GM19351 (cell line): Measurements from ENCODE around the gene PIMREG.

ENCODE experiments used
- ATAC-seq: cut with Tn5 transposase; IDR thresholded peaks from one replicate; pipeline ENCODE4 v1.9.1; 2021; ENCODE audit warnings: mild to moderate bottlenecking, moderate library complexity; ENCODE audit not compliant: unreplicated experiment

The PIMREG gene

DNA sequence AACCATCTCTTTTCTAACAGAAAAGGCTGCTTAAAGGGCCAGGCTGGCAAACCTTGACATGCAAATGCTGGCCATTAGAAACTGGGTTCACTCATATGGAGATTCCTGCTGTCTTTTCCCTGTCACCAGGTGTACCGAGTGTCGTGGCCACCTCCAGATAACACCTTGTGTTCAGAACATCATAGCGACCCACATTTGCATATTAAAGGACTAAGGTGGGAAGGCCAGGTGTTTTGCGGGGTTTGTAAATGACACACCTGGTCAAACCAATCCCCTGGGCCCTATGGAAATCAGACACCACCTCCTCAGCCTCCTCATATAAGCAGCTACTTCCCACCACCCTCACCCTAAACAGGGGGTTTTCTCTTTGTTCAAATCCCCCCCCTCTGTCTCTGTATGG lies 6.8 kb upstream of the PIMREG start:
- ATAC-seq, result no peak

DNA sequence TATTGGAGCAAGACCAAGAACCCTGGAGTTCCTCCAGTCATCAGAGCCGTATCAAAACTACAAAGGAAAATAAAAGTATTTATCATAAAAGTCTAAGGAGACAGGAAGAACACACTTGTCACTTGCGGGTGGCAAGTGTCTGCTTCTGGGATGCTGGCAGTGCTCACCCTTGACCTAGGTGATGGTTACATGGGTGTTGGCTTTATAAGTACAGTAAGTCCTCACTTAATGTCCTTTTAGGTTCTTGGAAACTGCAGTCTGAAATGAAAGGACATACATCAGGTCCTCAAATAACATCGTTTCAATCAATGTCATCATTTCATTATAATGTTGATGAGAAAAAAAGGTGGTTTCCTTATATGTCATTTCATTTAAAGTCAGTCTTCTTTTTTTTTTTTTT lies 6.3 kb upstream of the PIMREG start:
- ATAC-seq, result no peak

DNA sequence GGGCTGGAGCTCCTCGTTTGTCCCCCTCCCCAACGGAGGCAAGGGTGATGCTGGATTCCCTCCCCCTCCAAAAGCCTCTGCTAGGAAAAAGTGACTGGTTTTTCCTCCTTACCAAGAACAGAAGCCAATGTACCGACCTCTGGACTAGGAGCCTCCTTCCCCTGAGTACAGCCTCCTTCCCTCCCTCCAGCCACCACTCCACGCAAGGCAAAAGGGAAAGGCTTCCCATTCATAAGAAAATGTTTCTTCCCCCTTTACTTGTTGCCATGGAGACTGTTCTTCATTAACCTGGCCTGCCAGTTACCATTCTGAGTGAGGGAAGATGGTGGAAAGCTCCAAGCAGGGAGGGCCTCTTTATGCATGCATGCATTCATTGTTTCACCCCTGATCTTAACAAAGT lies 4.3 kb upstream of the PIMREG start:
- no peak for ATAC-seq

DNA sequence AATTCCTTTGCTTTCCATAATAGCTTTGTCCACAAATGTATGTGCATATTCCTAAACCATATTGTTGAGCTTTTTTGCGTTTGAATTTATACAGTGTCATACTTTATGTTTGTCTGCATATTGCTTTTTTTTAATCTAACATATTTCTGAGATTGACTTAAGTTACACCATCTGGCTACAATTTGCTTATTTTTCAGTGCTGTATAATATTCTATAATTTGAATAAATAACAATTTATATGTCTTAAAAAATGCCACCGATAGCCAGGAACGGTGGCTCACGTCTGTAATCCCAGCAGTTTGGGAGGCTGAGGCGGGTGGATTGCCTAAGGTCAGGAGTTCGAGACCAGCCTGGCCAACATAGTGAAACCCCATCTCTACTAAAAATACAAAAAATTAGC lies 1.5 kb upstream of the PIMREG start:
- no peak for ATAC-seq

DNA sequence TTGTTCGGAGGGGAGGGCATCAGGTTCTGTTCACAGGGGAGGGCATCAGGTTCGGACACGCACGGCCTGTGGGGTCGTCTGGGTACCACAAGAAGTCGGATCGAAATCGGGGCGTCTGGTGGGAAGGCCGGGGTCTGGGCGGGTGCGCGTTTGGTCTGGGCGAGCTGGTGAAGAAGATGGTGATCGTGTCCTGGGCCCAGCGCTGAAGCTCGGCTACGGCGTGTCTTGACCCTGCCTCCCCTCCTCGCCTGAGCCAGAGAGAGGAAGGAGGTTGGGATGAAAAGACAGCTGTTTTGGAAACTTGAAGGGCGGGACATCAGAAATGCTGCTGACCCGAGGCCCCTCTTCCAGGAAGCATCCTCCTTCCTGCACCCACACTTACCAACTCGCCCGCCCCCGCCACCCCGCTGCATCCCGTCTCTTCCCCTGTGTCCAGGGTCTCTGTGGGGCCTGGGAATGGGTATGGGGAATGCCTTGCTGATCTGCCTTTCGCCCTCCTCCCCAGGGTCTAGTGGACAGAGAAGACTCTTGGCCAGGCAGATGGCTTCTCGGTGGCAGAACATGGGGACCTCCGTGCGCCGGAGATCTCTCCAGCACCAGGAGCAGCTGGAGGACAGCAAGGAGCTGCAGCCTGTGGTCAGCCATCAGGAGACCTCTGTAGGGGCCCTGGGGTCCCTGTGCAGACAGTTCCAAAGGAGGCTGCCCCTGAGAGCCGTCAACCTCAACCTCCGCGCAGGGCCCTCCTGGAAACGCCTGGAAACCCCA lies 498 bp downstream of the PIMREG start:
- no peak for ATAC-seq

DNA sequence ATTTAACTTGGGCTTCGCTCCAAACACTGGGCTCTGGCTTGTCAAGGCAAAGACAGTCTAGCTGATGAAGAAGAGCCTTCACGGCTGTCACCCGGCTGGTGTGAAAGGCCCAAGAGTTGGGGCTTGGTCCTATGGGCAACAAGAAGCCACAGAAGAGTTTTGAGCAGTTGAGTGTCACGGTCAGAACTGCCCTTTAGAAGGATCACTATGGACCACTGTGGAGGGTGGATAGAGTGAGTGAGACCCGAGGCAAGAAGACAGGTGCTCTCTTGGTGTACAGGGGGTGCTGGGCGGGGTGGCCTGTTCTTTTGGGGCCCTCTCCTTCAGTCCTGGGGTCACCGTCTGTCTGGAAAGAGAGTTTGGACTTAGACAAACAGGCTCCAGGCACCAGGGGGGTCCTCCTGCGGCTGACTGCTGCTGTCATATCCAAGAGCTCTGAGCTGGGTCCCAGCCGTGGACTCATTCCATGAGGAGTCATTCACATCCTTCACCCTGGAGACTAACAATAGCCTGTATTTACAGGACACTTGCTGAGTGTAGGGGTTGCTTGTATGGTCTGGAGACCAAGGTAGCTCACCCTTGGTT lies 2.4 kb downstream of the PIMREG start:
- ATAC-seq, result no peak

DNA sequence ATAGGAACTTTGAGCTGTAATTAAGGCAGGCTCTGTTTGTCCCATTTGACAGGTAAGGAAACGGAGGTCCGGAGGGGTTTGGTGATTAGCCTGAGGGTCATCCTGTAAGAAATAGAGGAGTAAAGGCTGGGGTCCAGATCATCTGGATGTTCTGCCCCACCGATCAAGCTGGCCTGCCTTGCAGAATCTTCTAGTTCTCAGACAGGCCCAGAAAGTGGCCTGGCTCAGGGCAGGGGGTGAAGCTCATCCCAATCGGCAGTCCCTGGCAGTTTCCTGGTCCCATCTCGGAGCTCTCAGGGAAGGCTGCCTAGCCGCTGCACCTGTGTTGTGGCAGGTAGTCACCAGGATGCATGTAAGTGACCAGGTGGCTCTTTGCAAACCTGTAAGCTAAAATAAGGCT lies 4.2 kb downstream of the PIMREG start:
- ATAC-seq, result no peak

DNA sequence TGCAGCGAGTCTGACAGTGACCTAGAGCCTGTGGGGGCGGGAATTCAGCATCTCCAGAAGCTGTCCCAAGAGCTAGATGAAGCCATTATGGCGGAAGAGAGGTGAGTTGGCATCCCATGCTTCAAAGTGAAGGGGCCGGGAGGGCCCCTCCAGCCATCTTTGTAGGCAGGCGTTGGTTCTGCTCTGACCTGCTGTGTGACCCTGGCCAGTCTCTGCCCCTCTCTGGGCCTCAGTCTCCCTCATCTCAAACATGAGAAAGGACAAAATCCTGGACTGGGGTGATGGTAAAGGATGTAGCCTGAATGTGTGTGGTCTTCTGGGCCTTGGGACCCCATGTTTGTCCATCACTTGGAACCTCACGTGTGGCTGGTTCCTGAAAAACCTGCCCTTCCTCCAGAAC lies 5.1 kb downstream of the PIMREG start:
- ATAC-seq, result no peak

DNA sequence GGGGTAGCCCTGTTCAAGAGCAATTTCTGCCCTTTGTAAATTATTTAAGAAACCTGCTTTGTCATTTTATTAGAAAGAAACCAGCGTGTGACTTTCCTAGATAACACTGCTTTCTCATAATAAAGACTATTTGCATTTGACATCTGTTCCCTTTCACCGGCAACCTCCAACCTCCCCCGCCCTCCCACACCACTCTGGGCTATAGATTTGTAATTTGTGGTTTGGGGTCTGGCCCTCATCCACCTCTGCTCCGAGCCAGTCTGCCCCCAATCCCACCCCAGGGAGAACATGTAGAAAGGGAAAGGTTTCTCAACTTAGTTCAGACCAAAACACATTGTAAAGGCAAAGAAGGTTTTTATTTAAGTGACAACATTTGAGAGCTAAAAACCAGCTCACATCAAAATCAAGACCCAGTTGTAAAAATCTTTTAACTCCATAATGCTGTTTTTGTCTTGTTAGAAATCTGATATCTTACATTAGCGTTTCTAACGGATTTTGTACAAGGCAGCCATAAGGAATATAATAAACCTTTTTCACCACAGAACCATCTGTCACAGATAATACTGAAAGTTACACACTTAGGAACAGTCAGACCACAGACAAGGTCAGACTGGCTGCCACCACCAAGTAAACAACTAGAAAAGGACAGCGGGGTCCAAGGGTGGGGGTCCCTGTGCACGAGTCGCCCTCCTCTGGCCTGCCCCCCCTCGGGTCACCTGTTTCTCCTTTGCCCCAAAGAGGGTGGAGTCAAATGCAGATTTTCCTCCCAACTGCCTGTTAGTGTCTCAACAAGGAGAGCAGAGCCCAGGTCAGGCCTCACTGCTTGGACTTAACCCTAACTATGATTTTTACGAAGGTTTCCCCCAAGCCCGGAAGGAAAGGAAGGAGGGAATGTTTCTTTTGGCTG lies 6.9 kb downstream of the PIMREG start:
- ATAC-seq, result no peak

DNA sequence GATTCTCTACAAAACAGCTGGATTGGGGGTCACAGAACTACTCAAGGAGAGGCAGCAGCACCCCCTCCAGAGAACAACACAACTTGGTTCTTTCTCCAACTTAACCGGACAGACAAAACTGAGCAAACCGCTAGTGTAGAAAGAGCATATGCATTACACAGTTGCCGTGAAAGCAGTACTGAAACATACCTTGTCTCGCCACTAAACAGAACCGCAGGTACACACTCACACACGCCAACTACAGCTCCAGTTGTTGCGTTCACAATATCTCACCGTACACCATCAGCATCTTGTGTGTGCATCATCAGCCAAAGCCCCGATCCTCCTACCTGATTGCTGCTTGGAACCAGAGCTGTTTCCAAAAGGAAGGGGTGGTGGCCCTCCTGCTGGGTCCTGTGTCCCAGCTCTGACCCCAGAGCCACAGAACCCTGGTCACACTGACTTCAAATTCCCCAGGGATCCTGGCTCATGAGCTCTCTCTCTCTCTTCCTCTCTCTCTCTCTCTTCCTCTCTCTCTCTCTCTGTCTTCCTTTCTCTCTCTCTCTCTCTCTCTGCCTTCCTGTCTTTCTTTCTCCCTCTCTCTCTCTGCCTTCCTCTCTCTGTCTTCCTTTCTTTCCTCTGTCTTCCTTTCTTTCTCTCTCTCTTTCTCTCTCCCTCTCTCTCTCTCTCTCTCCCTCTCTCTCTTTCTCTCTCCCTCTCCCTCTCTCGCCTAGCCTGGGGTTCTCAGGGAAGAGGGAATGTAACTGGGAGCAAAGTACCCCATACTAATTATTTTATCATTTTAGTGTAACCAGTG lies 8.4 kb downstream of the PIMREG start:
- no peak for ATAC-seq

DNA sequence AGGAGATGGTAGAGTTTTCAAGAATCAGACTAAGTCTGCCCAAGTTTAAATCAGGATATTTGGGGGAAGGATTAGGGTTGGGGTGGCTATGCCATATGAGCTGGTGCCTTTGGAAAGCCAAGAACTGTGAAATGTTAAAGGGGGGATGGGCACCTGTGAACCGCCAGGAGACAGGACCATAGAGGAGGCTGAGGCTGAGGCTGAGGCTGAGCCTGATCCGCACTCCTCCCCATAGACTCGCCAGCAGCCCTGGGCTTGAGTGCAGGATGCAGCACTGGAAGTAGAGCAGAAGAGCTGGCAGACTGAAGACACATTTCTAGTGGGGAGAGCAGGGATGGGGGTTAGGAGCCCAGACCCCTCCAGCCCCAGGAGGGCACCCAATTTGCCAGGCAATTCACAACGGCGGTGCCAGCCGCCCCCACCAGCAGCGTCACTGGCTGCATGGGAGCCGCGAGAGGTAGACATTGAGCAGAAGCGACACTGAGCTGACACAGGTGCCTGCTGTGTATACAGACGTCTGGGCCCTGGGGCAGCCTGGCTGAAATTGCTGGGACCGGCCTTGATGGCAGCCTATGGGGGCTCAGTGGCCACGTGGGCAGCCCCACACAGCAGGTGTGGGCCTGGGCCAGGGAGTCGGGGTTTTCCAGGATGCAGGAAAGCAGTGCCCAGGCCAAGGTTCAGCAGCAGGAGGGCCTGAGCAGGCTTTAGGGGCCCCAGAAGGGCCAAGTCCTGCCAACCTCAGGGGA lies 9.2 kb downstream of the PIMREG start:
- no peak for ATAC-seq

DNA sequence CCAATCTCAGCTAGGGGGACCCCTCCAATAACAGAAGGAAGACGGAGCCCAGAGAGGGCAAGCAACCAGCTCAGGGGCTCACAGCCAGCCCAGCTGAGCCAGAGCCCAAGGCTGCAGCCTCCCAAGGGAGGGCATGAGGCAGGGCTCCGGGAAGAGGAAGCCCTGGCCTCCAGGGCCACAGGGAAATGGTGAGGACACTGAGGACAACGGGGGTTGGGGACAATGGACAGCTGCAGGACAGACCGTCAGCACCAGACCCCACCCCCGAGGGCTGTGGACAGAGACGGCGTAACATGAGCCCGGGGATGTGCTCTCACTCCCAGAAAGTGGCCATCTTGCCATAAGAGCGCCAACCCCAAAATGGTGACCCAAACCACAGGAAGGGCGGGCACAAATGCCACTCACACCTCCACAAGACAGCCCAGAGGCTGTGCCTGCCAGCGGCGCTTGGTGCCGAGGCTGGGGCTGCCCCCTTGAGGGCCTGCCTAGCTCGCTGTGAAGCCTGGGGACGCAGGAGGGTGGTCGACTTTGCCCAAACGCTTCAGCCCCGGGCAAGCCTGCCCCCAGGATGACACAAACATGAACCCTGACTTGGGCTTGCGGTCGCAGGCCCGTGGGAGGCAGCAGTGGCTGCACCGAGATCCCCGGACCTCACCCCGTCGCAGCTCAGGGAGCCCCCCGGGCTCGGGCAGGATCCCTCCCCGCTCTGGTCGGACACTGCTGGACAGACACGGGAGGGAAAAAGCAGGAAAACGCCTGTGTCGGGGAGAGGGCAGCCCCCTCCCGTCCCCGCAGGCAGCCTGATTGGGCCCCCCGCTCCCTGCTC lies 10.5 kb downstream of the PIMREG start:
- ATAC-seq, result no peak

DNA sequence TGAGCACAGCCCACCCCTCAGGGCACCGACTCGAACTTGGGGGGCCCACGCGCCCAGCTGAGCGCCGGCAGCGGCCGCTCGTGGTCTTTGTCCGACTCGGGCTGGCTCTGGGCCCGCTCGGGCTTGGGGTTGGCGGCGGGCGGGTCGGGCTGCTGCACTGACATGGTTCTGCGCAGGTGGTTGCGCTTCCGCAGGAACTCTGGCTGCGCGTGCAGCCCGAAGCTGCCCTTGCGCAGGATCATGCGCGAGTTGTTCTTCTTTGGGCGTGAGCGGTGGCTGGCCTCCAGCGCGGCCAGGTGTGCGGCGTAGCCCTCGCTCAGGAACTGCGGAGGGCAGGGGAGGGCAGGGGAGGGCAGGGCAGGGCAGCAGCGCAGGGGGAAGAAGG lies 11.1 kb downstream of the PIMREG start:
- no peak for ATAC-seq

DNA sequence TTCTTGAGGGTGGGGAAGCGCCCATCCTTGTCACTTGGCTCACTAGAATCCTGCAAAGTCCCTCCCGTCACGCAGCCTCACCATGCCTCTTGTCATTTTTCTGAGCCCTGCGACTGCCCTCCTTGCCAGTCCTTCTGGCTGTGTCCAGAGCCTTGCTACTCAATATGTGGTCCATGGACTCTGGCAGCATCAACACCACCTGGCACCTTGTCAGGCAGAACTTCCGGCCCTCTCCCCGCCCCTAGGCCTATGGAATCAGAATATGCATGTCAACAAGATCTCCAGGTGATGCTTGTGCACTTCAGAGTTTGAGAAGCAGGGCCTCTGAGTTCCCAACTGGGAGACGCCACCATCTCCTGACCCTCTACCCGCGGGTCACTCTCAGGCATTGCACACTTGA lies 12.1 kb downstream of the PIMREG start:
- ATAC-seq, result no peak

DNA sequence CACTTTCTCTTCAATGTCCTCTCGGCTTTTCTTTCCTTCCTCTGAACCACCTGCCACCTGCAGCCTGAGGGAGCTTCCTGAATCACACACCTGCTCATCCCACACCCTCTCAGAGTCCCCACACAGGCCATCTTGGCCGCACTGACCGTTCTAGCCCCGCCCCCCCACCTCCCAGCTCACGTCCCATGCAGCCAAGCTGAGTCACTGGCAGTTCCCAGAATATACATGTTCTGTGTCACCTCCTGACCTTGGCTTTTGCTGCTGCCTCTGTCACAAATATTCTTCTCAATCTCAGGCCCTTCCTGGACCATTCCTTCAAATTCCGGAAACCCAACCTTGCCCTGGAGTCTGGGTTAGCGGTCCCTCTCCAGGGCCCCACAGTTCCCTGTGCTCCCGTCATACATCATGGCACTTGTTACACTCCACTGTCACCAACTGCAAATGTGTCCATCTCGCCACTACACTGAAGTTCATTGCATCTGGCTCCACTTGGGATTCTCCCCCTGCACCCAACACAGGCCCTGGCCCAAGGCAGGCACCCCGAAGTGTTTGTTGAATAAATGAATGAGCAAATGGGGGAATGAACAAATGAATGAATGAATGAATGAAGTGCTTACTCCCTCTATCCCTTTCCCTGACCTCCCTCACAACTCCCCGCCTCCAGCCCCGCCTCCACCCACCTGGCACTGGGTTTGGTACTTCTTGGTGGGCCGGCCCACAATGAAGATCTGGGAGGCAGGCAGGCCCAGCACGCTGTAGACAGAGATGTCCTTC lies 12.8 kb downstream of the PIMREG start:
- no peak for ATAC-seq

DNA sequence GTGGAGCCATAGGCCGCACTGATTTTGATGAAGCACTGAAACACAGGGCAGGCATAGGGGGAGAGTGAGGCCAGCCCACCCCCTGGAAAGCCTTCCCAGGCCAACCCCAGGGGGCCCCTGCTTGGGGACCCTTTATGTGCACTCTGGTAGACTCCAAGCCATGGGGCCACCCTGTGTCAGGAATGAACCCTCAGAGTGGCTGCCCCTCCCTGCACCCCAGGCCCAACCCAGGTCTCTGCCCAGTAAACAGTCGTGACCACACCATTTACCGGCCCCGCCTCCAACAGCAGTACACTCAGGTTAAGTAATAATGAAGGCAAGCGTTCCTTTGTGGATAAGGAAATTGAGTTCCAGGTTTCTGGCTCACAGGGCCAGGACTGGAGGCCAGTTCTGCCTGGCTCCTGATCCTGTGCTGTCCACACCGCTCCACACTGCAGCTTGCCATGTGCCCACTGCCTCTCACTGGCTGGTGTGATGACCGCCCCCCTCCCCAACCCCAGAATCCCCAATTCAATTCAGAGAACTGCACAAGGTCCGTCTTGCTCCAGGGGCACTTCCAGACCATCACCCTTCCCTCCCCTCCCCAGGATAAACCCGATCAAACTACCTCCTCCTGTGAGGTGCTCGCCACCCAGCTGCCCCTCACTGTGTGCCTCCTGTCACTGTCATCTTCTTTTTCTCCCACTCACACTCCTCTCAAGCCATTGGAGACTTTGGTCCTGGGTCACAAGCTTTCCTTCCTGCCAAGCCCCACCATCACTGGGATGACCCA lies 13.6 kb downstream of the PIMREG start:
- ATAC-seq, result no peak

DNA sequence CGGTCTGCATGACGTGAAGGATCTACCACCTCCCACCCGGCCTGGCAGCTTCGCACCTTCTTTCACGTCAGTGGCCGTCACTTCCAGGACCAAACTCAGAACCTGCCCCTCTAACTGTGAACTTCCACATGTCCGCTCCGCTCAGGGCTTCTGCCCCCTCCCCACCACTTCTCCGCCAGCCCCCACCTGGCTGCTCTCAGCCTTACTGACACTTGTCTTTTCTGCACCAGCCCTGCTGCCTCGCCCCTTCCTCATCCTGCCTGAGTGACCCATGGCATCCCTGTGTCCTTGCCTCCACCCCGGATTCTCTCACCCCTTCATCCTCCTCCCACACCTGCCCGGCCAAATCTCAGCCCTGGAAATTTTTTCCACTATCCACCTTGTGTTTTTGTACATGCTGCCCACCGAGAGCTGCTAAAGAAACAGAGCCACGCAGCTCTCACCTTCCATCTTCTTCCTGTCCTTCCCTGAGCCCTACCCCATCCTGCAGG lies 14.2 kb downstream of the PIMREG start:
- ATAC-seq, result no peak
